DOHH2 (cell line): ENCODE measurements around the gene SERTAD2.

Experiments
- H3F3A ChIP-seq: fragments of 200-600 bp; sonication (generic), shearing (Covaris generic); 2 replicates; pipeline ENCODE4 v1.6.0; 2016; ENCODE audit warnings: antibody characterized with exemption, mild to moderate bottlenecking; ENCODE audit not compliant: control insufficient read depth, insufficient read depth
- H3K27ac ChIP-seq: fragments of 200-600 bp; sonication (generic); 2 replicates; pipeline ENCODE4 v1.5.1; 2014; ENCODE audit warnings: low read depth, mild to moderate bottlenecking, low read length, moderate library complexity
- H3K27me3 ChIP-seq: fragments of 200-600 bp; sonication (generic); 2 replicates; pipeline ENCODE4 v1.6.1; 2014; ENCODE audit warnings: mild to moderate bottlenecking, low read length, mixed read lengths; ENCODE audit not compliant: control insufficient read depth
- H3K36me3 ChIP-seq: fragments of 200-600 bp; sonication (generic); 2 replicates; pipeline ENCODE4 v1.6.1; 2014; ENCODE audit warnings: mild to moderate bottlenecking, low read length, moderate library complexity, mixed read lengths; ENCODE audit not compliant: control insufficient read depth
- H3K4me1 ChIP-seq: fragments of 200-600 bp; sonication (generic); 2 replicates; pipeline ENCODE4 v1.6.1; 2014; ENCODE audit warnings: mild to moderate bottlenecking, low read length, mixed read lengths; ENCODE audit not compliant: control insufficient read depth
- H3K4me2 ChIP-seq: fragments of 200-600 bp; sonication (generic); 2 replicates; pipeline ENCODE4 v1.6.0; 2014; ENCODE audit warnings: mild to moderate bottlenecking, low read length, moderate library complexity
- H3K4me3 ChIP-seq: fragments of 200-600 bp; sonication (generic); 2 replicates; pipeline ENCODE4 v1.5.1; 2014; ENCODE audit warnings: mild to moderate bottlenecking, low read length, mixed read lengths
- H3K79me2 ChIP-seq: fragments of 200-600 bp; sonication (generic); 2 replicates; pipeline ENCODE4 v1.6.1; 2014; ENCODE audit warnings: mild to moderate bottlenecking, low read length, mixed read lengths; ENCODE audit not compliant: control insufficient read depth
- H3K9me2 ChIP-seq: fragments of 200-600 bp; sonication (generic); replicated peaks from 2 replicates; pipeline ENCODE4 v1.6.1; 2014; ENCODE audit warnings: mild to moderate bottlenecking, low read length, mixed read lengths; ENCODE audit not compliant: control insufficient read depth
- H3K9me3 ChIP-seq: fragments of 200-600 bp; sonication (generic); 2 replicates; pipeline ENCODE4 v1.6.1; 2014; ENCODE audit warnings: antibody characterized with exemption, low read length, mixed read lengths; ENCODE audit not compliant: control insufficient read depth, insufficient read depth
- H4K20me1 ChIP-seq: fragments of 200-600 bp; sonication (generic); 2 replicates; pipeline ENCODE4 v1.6.0; 2014; ENCODE audit warnings: low read depth, mild to moderate bottlenecking, antibody characterized with exemption, low read length, moderate library complexity; ENCODE audit not compliant: control insufficient read depth, insufficient read depth
- CTCF ChIP-seq: fragments of 200-600 bp; sonication (generic); IDR thresholded peaks from one replicate; pipeline ENCODE4 v1.5.1; 2014; ENCODE audit warnings: antibody characterized with exemption, mild to moderate bottlenecking, low read depth, low read length; ENCODE audit not compliant: poor library complexity, severe bottlenecking
- EZH2phosphoT487 ChIP-seq: fragments of 200-600 bp; sonication (generic); IDR thresholded peaks from 2 replicates; pipeline ENCODE4 v1.6.1; 2017; ENCODE audit warnings: borderline replicate concordance, mild to moderate bottlenecking, antibody characterized with exemption, low read length, moderate library complexity, mixed read lengths

SERTAD2 gene

GRCh38 chr2:64630752-64631151 lies 23.0 kb downstream of the SERTAD2 start:
- no peak overlapping the region for H3K4me2 ChIP-seq

DNA sequence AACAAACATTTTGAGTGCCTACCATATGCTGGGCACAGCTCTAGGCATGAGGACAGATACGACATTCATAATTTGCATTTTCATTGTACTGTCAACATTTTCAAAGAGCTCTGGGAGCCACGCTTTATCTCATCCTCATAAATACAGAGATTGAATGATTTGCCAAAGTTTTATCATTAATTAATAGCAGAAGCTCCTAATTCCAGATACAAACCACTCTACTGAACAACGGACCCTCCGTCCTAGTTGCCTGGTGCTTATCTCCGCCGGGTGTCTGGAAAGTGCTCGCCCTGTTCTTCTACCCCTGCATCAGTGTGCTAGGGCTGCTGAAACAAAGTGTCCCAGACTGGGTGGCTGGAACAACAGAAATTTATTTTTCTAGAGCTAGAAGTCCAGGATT lies 23.8 kb downstream of the SERTAD2 start:
- Histone ChIP-seq H3K27ac (no peak overlapping the region), H3K36me3 (peaks cover 27% of the 10 kb centered on the region), H3K79me2 (peaks cover 15% of the 10 kb centered on the region), H3K4me3 (no peak overlapping the region), H3K9me3 (no peaks in the 10 kb centered on the region), H3K4me1 (peaks cover 17% of the 10 kb centered on the region), H3K27me3 (no peaks in the 10 kb centered on the region), H4K20me1 (no peaks in the 10 kb centered on the region; the same call in 1 of the 2 replicates), H3K9me2 (no peaks in the 10 kb centered on the region), H3K4me2 (no peak overlapping the region), H3F3A (no peaks in the 10 kb centered on the region)
- TF ChIP-seq CTCF: no peak
- no peak for TF ChIP-seq EZH2phosphoT487

More at GRCh38 chr2:64630752-64631151, 23.0 kb downstream of the SERTAD2 start:
- Histone ChIP-seq H3K79me2 (peaks cover 21% of the 10 kb centered on the region), H4K20me1 (peaks cover 2% of the 10 kb centered on the region; the same call in 1 of the 2 replicates), H3K27me3 (no peaks in the 10 kb centered on the region), H3F3A (no peaks in the 10 kb centered on the region), H3K9me2 (no peaks in the 10 kb centered on the region), H3K4me3 (no peak overlapping the region), H3K4me1 (peaks cover 15% of the 10 kb centered on the region), H3K9me3 (no peaks in the 10 kb centered on the region), H3K36me3 (peaks cover 35% of the 10 kb centered on the region), H3K27ac (no peak overlapping the region)
- TF ChIP-seq CTCF: no peak

DNA sequence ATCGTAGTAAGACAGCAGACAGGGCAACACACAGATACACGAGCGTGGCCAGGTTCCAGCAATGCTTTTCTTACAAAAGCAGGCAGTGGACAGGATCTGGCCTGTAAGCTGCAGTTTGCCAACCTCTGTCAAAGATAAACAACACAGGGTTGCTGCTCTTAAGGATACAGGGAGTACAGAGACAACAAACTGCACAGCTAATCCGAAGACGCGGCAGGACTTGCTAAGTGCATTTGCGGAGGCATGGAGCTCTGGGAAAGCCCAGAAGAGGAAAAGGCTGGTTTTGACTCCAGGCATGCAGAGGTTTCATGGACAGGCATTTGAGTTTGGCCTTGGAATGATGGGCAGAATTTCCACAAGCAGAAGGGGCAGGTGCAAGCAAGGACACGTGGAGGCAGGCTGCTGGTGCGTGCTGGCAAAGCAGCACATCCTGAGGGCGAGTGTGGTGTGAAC lies 24.4 kb downstream of the SERTAD2 start:
- H3K4me3 ChIP-seq: no peak overlapping the region
- H3F3A ChIP-seq: no peaks in the 10 kb centered on the region
- no peak for TF ChIP-seq EZH2phosphoT487
- TF ChIP-seq CTCF: no peak
- no peak overlapping the region for H3K4me2 ChIP-seq
- H3K27me3 ChIP-seq: no peaks in the 10 kb centered on the region
- H3K9me3 ChIP-seq: no peaks in the 10 kb centered on the region
- H3K9me2 ChIP-seq: no peaks in the 10 kb centered on the region
- H3K36me3 ChIP-seq: peaks cover 22% of the 10 kb centered on the region
- H3K27ac ChIP-seq: no peak overlapping the region
- H3K79me2 ChIP-seq: peaks cover 9% of the 10 kb centered on the region
- peaks cover 17% of the 10 kb centered on the region for H3K4me1 ChIP-seq
- H4K20me1 ChIP-seq: no peaks in the 10 kb centered on the region; the same call in 1 of the 2 replicates
